Measurements from ENCODE around the gene TIAM2. TPM values are rescaled to one million over a fixed set of nuclear protein-coding genes. Genes with fewer than 3 reads are reported as not detected.
A peak's percentile ranks its signal among the peaks of the same experiment; 100 is the strongest.

Gene TIAM2
- total RNA-seq, 1 donor from 2014 or later, result 3.7 TPM

GRCh38 chr6:154994836-154995253 is 270 bp upstream of the TIAM2 start:
- intact Hi-C loops (cut with DNase I), result loop anchor here (2.0 to 10.0 kb wide), 4 partner anchors 68 to 180 kb away; no protein-coding TSS in a partner anchor
- peak overlapping the region in 1 of 2 donors; percentile 78 for H3K27ac ChIP-seq
- no peaks in the 10 kb centered on the region for H3K4me1 ChIP-seq
- no peaks in the 10 kb centered on the region for H3K9me3 ChIP-seq
- DNase-seq (ENCODE audit: low spot score in 2 of 2), result no peak
- peak overlapping the region; percentile 61 to 78 for H3K4me3 ChIP-seq
- TF ChIP-seq, protein P1, sequence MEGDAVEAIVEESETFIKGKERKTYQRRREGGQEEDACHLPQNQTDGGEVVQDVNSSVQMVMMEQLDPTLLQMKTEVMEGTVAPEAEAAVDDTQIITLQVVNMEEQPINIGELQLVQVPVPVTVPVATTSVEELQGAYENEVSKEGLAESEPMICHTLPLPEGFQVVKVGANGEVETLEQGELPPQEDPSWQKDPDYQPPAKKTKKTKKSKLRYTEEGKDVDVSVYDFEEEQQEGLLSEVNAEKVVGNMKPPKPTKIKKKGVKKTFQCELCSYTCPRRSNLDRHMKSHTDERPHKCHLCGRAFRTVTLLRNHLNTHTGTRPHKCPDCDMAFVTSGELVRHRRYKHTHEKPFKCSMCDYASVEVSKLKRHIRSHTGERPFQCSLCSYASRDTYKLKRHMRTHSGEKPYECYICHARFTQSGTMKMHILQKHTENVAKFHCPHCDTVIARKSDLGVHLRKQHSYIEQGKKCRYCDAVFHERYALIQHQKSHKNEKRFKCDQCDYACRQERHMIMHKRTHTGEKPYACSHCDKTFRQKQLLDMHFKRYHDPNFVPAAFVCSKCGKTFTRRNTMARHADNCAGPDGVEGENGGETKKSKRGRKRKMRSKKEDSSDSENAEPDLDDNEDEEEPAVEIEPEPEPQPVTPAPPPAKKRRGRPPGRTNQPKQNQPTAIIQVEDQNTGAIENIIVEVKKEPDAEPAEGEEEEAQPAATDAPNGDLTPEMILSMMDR (IDR thresholded peaks at IDR 0.05), result no peak
- H3K27me3 ChIP-seq, result no peaks in the 10 kb centered on the region
- no peaks in the 10 kb centered on the region for H3K36me3 ChIP-seq

DNA sequence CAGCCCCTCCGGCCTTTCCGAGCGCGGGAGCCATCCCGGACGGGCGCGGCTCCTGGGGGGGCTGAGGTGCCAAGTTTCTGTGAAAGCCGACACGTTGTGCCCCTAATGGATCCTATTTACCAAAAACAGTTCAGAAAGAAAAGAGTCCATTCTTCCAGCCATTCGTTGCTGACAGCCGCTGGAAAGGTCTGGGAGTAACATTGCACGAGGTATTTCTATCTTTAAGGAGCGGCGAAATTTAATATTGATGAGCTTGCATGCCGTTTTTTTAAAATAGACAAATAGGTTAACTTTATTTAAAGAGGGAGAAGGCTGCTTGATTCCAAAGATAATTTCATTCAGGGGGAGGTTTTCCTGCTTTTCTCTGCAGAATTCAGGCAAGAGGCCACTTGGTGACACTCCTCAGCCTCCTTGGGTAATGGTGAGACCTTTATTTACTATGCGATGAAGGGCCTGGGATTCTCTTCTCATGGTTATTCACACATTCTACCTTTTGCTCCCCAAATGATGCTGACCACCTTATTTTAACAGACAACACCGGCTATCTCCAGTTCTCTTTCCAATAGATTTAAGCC is 988 bp downstream of the TIAM2 start:
- peak overlapping the region; percentile 62 to 78 for H3K27ac ChIP-seq
- H3K36me3 ChIP-seq, result no peaks in the 10 kb centered on the region
- intact Hi-C loops (cut with DNase I), result loop anchor here (5.0 to 10.0 kb wide), 3 partner anchors 69 to 149 kb away; no protein-coding TSS in a partner anchor
- H3K9me3 ChIP-seq, result no peaks in the 10 kb centered on the region
- peak overlapping the region; percentile 61 to 78 for H3K4me3 ChIP-seq
- H3K27me3 ChIP-seq, result no peaks in the 10 kb centered on the region
- TF ChIP-seq, protein P1 (IDR thresholded peaks at IDR 0.05), result no peak
- H3K4me1 ChIP-seq, result no peaks in the 10 kb centered on the region
- DNase-seq (ENCODE audit: low spot score in 2 of 2), result no peak

- intact Hi-C loops (cut with DNase I), result loop anchor here (5.0 to 10.0 kb wide), 3 partner anchors 70 to 148 kb away; no protein-coding TSS in a partner anchor
- Histone ChIP-seq H3K9me3 (no peaks in the 10 kb centered on the region), H3K27me3 (no peaks in the 10 kb centered on the region), H3K4me3 (peak overlapping the region in 1 of 2 donors; percentile 78), H3K27ac (no peak overlapping the region), H3K4me1 (no peaks in the 10 kb centered on the region), H3K36me3 (no peaks in the 10 kb centered on the region)
- DNase-seq (ENCODE audit: low spot score in 2 of 2), result no peak
- TF ChIP-seq, protein P1 (IDR thresholded peaks at IDR 0.05), result no peak
These were observed 1.8 kb downstream of the TIAM2 start for GRCh38 chr6:154996841-154997311.

DNA sequence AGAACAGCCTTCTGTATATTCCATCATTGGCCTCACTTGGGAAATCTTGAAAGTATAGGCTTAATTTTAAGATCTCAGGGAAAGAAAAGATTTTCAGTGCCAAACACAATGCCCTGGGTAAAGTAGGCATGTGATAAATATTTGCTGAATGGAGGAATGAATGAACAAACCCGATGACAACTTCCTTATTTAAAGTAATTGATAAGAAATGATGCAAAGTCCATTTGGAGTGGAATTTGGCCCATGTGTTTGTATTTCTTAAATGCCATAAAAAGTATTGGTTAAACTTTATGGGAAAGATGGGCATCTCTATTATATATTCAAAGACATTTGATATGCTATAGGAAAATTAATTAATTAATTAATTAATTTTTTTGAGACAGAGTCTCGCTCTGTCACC is 3.7 kb downstream of the TIAM2 start:
- intact Hi-C loops (cut with DNase I), result loop anchor here (5.0 to 10.0 kb wide), 3 partner anchors 72 to 146 kb away; no protein-coding TSS in a partner anchor
- H3K27me3 ChIP-seq, result no peaks in the 10 kb centered on the region
- no peaks in the 10 kb centered on the region for H3K36me3 ChIP-seq
- no peak overlapping the region for H3K4me3 ChIP-seq
- H3K4me1 ChIP-seq, result no peaks in the 10 kb centered on the region
- TF ChIP-seq, protein P1 (IDR thresholded peaks at IDR 0.05), result no peak
- H3K27ac ChIP-seq, result no peak overlapping the region
- H3K9me3 ChIP-seq, result no peaks in the 10 kb centered on the region
- DNase-seq (ENCODE audit: low spot score in 2 of 2), result no peak

GRCh38 chr6:155001482-155001881 is 6.4 kb downstream of the TIAM2 start:
- Histone ChIP-seq H3K9me3 (no peaks in the 10 kb centered on the region), H3K4me1 (no peaks in the 10 kb centered on the region), H3K4me3 (no peak overlapping the region), H3K27me3 (no peaks in the 10 kb centered on the region), H3K27ac (no peak overlapping the region), H3K36me3 (no peaks in the 10 kb centered on the region)
- TF ChIP-seq, protein P1 (IDR thresholded peaks at IDR 0.05), result no peak
- intact Hi-C loops (cut with DNase I), result no loop called here
- DNase-seq (ENCODE audit: low spot score in 2 of 2), result no peak

Data from ascending aorta (tissue), 2 donors.